Thyroid gland (tissue), 4 donors: ENCODE results near the gene MACROH2A1.

Source experiments
- CTCF ChIP-seq, 6 experiments: fragments of 200-600 bp in 3 of 6; fragments of 450-650 bp in 3 of 6; sonication (generic) in 3 of 6; IDR thresholded peaks; one replicate each; pipeline ENCODE4 v1.5.1; 2016 to 2019; ENCODE audit warnings: antibody characterized with exemption in 6 of 6, mild to moderate bottlenecking in 2 of 6, inconsistent platforms in 1 of 6, moderate library complexity in 1 of 6
- POLR2A ChIP-seq, 2 donors: fragments of 450-650 bp; IDR thresholded peaks; one replicate each; pipeline ENCODE4 v1.6.1; 2017; ENCODE audit warnings: antibody characterized with exemption in 2 of 2, mild to moderate bottlenecking in 2 of 2, moderate library complexity in 1 of 2

GRCh38 chr5:135439231-135440205 lies 40.5 kb upstream of the MACROH2A1 start:
- TF ChIP-seq CTCF (IDR thresholded peaks at IDR 0.05) (no peak), POLR2A (IDR thresholded peaks at IDR 0.05) (no peak)
